HCT116 (cell line): ENCODE data around the gene TSPAN5.

Experiments used
- EZH2phosphoT487 ChIP-seq: fragments of 200-600 bp; IDR thresholded peaks from 2 replicates; pipeline ENCODE4 v1.6.1; 2018; ENCODE audit warnings: antibody characterized with exemption, borderline replicate concordance
- FOSL1 ChIP-seq: IDR thresholded peaks from 2 replicates; pipeline ENCODE4 v1.6.1; 2012; ENCODE audit warnings: low read depth
- JUND ChIP-seq: IDR thresholded peaks from 2 replicates; pipeline ENCODE4 v1.6.1; 2012
- POLR2A ChIP-seq: IDR thresholded peaks from 2 replicates; pipeline ENCODE4 v1.7.0; 2011; ENCODE audit warnings: borderline replicate concordance; ENCODE audit not compliant: insufficient read depth, insufficient read length; ENCODE audit errors: extremely low read depth
- TF ChIP-seq, protein P1 (sequence below), 3 experiments: fragments of 200-600 bp in 1 of 3; sonication (generic) in 1 of 3; IDR thresholded peaks in 2 of 3; conservative IDR thresholded peaks in 1 of 3; 2 replicates each; pipeline ENCODE4 v1.5.1; 2012 to 2017; ENCODE audit warnings: low read depth in 2 of 3, low read length in 2 of 3, antibody characterized with exemption in 1 of 3, borderline replicate concordance in 1 of 3, control low read depth in 1 of 3, mild to moderate bottlenecking in 1 of 3, mixed read lengths in 1 of 3, mixed run types in 1 of 3, moderate library complexity in 1 of 3; ENCODE audit not compliant: insufficient read depth in 1 of 3

DNA sequence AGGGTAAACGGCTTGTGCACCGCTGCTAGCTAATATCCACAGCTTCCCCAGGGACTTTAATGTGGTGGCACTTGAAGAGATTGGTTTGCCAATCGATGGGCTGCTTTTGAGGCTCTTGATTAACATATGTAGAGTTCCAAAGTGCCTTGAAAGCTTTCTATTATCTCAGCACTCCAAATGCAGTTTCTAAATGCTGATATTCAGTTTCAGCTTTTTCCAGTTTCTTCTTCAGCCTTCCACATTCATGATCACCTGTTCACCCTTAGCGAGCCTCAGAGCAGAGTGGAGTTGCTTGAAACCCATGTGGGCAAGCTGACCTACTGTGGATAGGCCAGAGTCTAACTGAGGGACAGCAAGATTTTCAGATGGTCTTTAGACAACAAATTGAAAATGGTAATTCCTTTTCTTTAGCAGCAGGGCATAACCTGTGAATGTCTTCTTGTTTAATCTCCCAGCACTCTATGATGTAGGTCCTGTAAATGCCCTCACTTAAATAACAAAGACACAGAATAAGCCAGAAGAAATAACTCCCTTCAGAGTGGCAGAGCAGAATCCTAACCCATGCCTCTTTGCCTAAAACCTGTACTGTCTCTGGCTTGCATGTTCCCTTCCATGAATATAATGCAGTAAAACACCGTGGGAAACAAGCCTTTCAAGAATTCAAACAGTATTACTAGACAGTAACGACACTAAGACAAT is 99.8 kb downstream of the TSPAN5 start:
- TF ChIP-seq, protein P1, sequence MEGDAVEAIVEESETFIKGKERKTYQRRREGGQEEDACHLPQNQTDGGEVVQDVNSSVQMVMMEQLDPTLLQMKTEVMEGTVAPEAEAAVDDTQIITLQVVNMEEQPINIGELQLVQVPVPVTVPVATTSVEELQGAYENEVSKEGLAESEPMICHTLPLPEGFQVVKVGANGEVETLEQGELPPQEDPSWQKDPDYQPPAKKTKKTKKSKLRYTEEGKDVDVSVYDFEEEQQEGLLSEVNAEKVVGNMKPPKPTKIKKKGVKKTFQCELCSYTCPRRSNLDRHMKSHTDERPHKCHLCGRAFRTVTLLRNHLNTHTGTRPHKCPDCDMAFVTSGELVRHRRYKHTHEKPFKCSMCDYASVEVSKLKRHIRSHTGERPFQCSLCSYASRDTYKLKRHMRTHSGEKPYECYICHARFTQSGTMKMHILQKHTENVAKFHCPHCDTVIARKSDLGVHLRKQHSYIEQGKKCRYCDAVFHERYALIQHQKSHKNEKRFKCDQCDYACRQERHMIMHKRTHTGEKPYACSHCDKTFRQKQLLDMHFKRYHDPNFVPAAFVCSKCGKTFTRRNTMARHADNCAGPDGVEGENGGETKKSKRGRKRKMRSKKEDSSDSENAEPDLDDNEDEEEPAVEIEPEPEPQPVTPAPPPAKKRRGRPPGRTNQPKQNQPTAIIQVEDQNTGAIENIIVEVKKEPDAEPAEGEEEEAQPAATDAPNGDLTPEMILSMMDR (IDR thresholded peaks at IDR 0.05 in 2 of 3, conservative IDR thresholded peaks at IDR 0.05 in 1 of 3; ENCODE audit: borderline replicate concordance in 1 of 3, insufficient read depth in 1 of 3, low read depth in 2 of 3, low read length in 2 of 3) = no peak
- TF ChIP-seq EZH2phosphoT487 (no peak), JUND (no peak), FOSL1 (no peak), POLR2A (no peak)
